Effector memory CD4-positive, alpha-beta T cell (primary cell): ENCODE results near the gene COL5A1.

Source experiments
- DNase-seq, 3 donors: peaks; one replicate each; pipeline ENCODE4 v3.0.0-alpha.2; 2020
- H3K27ac ChIP-seq: 2 replicates; pipeline ENCODE4 v1.7.0; 2013; ENCODE audit warnings: mild to moderate bottlenecking, low read length, moderate library complexity; ENCODE audit not compliant: insufficient read depth, poor library complexity, severe bottlenecking
- H3K27me3 ChIP-seq: replicated peaks from 2 replicates; pipeline ENCODE4 v1.7.0; 2013; ENCODE audit warnings: mild to moderate bottlenecking, low read length; ENCODE audit not compliant: insufficient read depth, control insufficient read depth, poor library complexity, severe bottlenecking
- H3K36me3 ChIP-seq: 2 replicates; pipeline ENCODE4 v1.7.0; 2013; ENCODE audit warnings: mild to moderate bottlenecking, low read length, moderate library complexity; ENCODE audit not compliant: control insufficient read depth, insufficient read depth
- H3K4me1 ChIP-seq: 2 replicates; pipeline ENCODE4 v1.7.0; 2013; ENCODE audit warnings: low read length, mild to moderate bottlenecking; ENCODE audit not compliant: control insufficient read depth, insufficient read depth, poor library complexity, severe bottlenecking
- H3K4me3 ChIP-seq: 2 replicates; pipeline ENCODE4 v1.7.0; 2013; ENCODE audit warnings: low read length, low read depth, mild to moderate bottlenecking; ENCODE audit not compliant: insufficient read depth, poor library complexity, severe bottlenecking
- H3K9me3 ChIP-seq: 2 replicates; pipeline ENCODE4 v1.7.0; 2013; ENCODE audit warnings: mild to moderate bottlenecking, low read length, moderate library complexity; ENCODE audit not compliant: control insufficient read depth

The COL5A1 gene

DNA sequence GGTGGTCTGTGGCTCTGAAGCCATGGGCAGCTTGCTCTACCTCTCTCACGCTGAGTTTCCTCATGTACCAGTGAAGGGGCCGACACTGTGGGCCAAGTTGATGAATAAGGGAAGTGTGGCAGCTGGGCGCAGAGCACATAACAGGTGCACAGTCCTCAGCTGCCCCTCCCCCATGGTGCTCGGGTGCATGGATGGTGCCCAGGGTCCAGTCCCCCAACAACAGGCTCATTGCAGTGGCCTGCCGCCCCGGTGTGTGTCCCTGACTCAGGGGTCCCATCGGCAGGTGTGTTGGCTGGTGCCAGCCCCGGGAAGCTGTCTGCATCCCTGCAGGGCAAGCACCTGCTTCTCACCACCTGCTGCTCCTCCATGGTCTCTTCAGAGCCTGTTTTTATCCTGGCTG is 36.6 kb downstream of the COL5A1 start:
- Histone ChIP-seq H3K4me1 (no peaks in the 10 kb centered on the region), H3K9me3 (no peaks in the 10 kb centered on the region), H3K27me3 (no peaks in the 10 kb centered on the region), H3K27ac (no peak overlapping the region), H3K4me3 (no peak overlapping the region), H3K36me3 (no peaks in the 10 kb centered on the region)
- no peak for DNase-seq

DNA sequence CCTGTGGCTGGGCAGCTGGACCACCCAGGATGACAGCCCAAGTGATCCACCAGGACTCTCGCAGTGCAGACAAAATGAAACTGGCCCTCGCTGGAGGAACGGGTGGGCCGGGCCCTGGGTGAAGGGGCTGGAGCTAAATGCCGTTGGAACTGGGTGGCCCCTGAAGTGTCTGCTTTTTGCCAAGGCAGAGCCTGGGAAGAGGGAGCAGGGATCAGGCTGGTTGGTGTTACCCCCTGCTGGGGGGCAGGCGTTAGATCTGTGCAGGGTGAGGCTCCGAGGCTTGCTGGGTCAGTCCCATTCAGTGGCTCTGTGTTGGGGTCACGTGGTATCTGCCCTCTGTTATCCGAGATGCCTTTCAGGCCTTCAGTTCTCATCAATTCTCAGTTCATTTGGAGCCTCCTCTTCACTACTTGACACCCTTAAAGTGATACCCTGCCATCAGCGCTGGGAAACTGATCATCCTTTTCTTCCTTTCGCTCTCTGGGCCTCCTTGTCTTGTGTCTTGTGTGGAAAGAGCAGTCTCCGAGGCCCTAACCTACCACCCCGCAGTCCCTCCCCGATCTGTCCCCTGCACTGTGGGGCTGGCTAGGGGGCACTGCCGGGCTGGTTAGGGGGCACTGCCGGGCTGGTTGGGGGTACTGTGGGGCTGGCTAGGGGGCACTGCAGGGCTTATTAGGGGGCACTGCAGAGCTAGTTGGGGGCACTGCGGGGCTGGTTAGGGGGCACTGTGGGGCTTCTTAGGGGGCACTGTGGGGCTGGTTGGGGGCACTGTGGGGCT is 37.3 kb downstream of the COL5A1 start:
- Histone ChIP-seq H3K4me3 (no peak overlapping the region), H3K4me1 (no peaks in the 10 kb centered on the region), H3K27me3 (no peaks in the 10 kb centered on the region), H3K36me3 (no peaks in the 10 kb centered on the region), H3K27ac (no peak overlapping the region), H3K9me3 (no peaks in the 10 kb centered on the region)
- no peak for DNase-seq

DNA sequence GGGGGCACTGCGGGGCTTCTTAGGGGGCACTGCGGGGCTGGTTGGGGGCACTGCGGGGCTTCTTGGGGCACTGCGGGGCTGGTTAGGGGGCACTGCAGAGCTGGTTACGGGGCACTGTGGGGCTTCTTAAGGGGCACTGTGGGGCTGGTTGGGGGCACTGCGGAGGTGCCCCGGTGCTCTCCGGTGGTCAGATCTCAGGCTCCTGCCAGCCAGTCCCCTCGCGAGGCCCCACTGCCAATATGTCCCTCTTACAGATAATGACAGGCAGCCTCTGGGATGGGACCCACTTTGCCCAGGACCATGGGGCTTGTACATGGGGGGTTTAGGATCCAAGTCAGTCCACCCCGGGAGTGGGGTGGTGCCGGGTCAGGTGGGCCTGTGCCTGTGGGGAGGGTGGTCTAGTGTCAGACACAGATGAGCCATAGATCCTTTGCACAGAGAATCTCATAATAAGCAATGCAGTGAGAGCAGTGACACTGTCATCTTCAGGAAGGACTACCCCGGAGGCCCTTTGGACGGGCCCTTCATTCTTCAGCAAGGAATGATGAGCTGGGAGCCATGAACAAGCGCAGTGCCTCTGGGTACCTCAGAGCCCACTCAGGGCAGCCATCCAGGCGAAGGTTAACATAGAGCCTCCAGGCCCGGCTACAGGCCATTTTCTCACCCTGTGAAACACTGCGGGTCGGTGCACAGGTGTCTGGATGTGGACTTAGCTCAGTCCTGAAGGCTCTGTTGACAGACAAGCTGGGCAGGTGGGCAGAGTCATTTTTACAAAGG is 38.2 kb downstream of the COL5A1 start:
- H3K36me3 ChIP-seq, result no peaks in the 10 kb centered on the region
- H3K27me3 ChIP-seq, result no peaks in the 10 kb centered on the region
- DNase-seq, result no peak
- no peaks in the 10 kb centered on the region for H3K9me3 ChIP-seq
- H3K4me1 ChIP-seq, result no peaks in the 10 kb centered on the region
- no peak overlapping the region for H3K27ac ChIP-seq
- no peak overlapping the region for H3K4me3 ChIP-seq

DNA sequence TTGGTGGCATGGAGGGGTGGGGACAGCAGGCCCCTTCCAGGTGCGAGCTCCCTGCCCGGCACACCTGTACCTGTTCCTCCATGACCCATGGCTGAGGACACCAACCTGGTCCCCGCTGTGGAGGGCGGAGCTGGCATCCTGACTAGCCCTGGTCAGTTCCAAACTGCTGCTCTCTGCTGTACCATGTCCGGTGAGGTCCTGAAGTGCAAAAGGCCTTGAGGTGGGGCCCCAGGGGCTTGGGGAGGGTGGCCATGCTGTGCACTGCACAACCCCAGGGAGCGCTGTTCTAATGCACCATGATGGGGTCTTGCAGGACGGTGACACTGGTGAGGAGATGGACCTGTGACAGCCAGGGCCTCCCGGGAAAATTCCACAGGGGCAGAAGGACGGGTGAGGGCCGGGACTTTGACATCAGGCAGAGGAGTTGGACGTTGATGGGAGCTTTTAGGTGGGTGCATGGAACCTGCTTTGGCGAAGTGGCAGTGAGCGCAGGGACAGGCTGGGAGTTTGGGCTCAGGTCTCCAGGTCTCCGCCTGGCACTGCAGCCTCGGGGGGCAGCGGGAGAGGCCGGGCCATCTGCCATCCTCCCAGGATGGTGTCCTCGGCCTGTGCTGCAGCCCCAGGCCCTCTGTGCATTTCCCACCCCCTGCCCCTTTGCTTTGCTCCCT is 38.9 kb downstream of the COL5A1 start:
- H3K9me3 ChIP-seq, result no peaks in the 10 kb centered on the region
- no peaks in the 10 kb centered on the region for H3K36me3 ChIP-seq
- H3K27ac ChIP-seq, result no peak overlapping the region
- H3K27me3 ChIP-seq, result no peaks in the 10 kb centered on the region
- DNase-seq, result no peak
- no peak overlapping the region for H3K4me3 ChIP-seq
- no peaks in the 10 kb centered on the region for H3K4me1 ChIP-seq

DNA sequence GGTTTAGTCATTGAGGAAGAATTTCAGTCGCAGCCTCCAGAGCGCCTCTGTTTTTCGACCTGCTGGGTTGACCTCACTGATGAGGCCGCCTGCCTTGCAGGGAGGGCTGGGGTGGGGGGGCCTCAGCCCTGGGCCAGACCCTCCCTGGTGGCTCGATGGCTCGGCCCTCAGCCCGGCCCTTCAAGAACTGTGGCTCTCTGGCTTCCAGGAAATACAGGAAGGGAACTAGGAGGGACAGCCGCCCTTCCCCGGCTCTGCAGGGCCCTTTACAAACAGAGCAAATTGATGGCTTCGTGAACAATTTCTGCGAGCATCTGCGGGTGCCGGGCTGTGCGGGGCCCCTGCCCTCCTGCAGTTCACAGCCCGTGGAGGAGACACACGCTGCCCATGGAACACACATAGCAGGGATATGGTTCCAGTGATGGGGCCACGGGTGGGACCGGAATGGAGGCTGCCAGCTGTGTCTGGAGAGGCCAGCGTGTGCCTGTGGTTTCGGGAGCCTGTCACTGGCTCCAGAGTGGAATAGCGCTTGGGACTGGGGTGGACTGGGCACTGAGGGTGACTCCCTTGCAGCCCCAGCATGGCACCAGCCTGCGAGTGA is 39.6 kb downstream of the COL5A1 start:
- Histone ChIP-seq H3K27me3 (no peaks in the 10 kb centered on the region), H3K36me3 (no peaks in the 10 kb centered on the region), H3K4me1 (no peaks in the 10 kb centered on the region), H3K4me3 (no peak overlapping the region), H3K9me3 (no peaks in the 10 kb centered on the region), H3K27ac (no peak overlapping the region)
- no peak for DNase-seq

DNA sequence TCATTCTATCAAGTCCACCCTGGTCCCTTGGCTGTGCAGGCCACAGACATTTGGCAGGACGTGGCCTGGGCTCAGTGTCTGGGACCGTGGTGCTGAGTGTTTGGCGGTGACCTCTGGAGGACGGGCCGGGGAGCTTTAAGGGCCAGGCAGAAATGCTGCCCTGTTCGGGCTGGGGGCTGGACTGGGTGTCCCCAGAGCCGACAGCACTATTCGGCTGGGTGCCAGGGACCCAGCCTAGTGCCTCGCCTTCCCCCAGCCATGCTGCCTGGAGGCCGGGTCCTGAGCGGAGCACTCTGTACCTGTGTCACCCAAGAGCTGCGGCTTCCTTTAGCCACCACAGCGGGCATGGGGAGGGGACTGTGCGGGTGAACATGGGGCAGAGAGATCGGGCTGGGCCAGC is 40.4 kb downstream of the COL5A1 start:
- no peak overlapping the region for H3K4me3 ChIP-seq
- H3K9me3 ChIP-seq, result no peaks in the 10 kb centered on the region
- H3K27ac ChIP-seq, result no peak overlapping the region
- DNase-seq, result no peak
- no peaks in the 10 kb centered on the region for H3K27me3 ChIP-seq
- no peaks in the 10 kb centered on the region for H3K36me3 ChIP-seq
- H3K4me1 ChIP-seq, result no peaks in the 10 kb centered on the region

DNA sequence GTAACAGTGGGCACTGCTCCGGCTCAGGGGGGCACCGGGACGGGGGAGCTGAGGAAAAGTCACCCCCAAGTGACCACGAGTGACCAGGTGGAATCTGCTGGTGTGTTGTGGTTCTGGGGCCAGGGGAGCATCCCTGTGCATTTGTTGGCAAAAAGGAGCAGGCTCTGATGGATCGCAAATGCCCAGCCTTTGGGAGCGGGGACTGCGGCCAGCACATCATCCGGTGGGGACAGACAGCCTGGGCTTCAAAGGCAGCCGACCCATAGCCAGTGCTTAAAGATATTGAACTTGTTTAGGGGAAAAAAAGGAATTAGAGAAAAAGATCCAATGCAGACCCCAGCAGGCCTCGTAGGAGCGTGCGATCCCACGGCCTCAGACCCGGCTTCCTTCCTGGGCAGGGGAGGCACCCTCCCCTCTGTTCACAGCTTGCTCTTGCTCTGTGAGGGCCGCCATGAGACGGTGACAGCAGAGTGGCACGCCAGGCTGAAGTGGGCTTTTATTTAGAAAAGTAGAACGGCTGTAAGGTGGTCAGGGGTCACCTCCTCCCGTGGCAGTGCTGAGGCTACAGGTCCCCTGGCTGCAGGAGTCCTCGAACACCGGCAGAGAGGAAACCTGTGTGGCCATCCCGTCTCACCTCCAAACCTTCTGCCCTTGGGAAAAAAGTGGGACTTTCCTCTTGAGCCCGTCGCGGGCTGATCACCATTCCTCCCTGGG is 41.2 kb downstream of the COL5A1 start:
- Histone ChIP-seq H3K36me3 (no peaks in the 10 kb centered on the region), H3K27me3 (no peaks in the 10 kb centered on the region), H3K4me1 (no peaks in the 10 kb centered on the region), H3K9me3 (no peaks in the 10 kb centered on the region), H3K27ac (no peak overlapping the region), H3K4me3 (no peak overlapping the region)
- DNase-seq, result no peak

DNA sequence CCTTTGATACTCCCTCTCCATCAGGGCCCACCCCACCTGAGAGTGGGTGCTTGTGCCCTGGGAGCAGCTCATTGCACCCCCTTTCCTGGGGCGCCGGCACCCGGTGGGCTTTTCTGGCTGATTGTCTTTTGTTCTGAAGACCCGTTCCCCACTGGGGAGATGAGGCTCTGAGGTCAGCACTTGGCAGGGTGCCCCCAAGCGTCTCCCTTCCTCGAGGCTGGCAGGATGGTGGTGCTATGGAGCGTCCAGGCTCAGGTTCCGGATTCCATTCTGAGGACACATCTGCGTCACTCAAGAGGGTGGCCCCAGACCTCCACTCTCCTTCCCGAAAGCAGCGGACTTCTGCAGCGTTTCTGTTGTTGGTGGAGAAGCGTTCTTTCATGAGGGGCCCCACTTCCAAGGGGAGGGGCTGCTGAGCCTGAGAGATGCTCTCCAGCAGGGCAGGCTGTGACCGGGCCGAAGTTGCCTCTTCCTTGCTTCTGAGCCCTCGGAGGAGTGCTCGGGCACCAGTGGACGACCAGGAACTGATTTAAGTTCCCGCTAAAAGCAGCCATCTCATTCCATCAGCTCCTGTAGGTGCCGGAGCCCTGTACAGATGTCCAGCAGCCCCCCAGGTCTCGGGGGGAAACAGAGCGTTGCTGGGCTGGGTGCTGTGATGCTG is 42.2 kb downstream of the COL5A1 start:
- no peaks in the 10 kb centered on the region for H3K36me3 ChIP-seq
- H3K4me3 ChIP-seq, result no peak overlapping the region

DNA sequence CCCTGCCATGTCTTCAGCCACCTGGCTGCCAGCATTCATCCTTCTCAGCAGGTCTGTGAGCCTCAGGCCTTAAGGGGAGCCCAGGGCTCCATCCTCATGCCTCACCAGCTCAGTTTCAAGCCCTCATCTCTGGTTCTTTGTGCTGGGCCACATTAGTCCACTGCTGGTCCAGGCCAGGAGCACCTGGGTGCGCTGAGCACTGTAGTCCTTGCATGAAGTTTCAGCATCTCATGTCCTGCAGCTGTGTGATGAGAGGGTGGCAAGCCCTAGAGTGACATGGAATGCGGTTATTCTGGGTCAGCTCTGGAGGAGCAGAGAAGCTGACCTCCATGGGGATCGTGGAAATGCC is 42.7 kb downstream of the COL5A1 start:
- DNase-seq, result no peak
- no peak overlapping the region for H3K4me3 ChIP-seq
- no peak overlapping the region for H3K27ac ChIP-seq
- no peaks in the 10 kb centered on the region for H3K27me3 ChIP-seq
- H3K4me1 ChIP-seq, result no peaks in the 10 kb centered on the region
- no peaks in the 10 kb centered on the region for H3K36me3 ChIP-seq
- H3K9me3 ChIP-seq, result no peaks in the 10 kb centered on the region

More for the DNA sequence above, 42.2 kb downstream of the COL5A1 start:
- H3K9me3 ChIP-seq, result no peaks in the 10 kb centered on the region
- H3K4me1 ChIP-seq, result no peaks in the 10 kb centered on the region
- H3K27ac ChIP-seq, result no peak overlapping the region
- DNase-seq, result no peak
- no peaks in the 10 kb centered on the region for H3K27me3 ChIP-seq
